Measurements from ENCODE around the gene SPDEF. TPM values are rescaled to one million over a fixed set of nuclear protein-coding genes. Genes with fewer than 3 reads are reported as not detected.

Gene SPDEF
- total RNA-seq, 1 donor from 2014 or later, result 0.65 TPM

DNA sequence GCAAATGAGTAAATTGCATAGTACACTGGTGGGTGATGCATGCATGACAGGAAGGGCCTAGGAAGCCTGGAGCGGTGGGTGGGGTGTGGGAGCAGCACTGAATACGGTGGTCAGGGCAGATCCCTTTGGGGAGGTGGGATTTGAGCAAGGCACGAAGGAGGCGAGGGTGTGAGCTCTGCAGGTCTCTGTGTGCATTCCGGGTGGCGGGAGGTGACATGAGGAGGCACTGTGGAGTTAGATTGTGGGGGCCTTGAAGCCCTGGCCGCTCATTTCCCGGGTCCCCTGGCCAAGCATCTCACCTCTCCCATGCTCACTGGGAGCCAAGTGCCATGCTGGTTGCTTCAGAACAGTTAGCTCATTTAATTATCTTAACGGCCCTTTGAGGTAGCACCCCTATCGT is 6.2 kb upstream of the SPDEF start:
- no peaks in the 10 kb centered on the region for H3K36me3 Mint-ChIP-seq (ENCODE audit: insufficient read depth)
- TF ChIP-seq, protein P1, sequence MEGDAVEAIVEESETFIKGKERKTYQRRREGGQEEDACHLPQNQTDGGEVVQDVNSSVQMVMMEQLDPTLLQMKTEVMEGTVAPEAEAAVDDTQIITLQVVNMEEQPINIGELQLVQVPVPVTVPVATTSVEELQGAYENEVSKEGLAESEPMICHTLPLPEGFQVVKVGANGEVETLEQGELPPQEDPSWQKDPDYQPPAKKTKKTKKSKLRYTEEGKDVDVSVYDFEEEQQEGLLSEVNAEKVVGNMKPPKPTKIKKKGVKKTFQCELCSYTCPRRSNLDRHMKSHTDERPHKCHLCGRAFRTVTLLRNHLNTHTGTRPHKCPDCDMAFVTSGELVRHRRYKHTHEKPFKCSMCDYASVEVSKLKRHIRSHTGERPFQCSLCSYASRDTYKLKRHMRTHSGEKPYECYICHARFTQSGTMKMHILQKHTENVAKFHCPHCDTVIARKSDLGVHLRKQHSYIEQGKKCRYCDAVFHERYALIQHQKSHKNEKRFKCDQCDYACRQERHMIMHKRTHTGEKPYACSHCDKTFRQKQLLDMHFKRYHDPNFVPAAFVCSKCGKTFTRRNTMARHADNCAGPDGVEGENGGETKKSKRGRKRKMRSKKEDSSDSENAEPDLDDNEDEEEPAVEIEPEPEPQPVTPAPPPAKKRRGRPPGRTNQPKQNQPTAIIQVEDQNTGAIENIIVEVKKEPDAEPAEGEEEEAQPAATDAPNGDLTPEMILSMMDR (IDR thresholded peaks at IDR 0.05; ENCODE audit: unreplicated experiment), result no peak
- H3K9me3 Mint-ChIP-seq (ENCODE audit: low read depth), result no peaks in the 10 kb centered on the region
- DNase-seq (ENCODE audit: low spot score, unreplicated experiment), result no peak
- no peak overlapping the region for H3K27ac Mint-ChIP-seq
- H3K4me1 Mint-ChIP-seq (ENCODE audit: low read depth), result peaks cover 26% of the 10 kb centered on the region
- peaks cover 42% of the 10 kb centered on the region for H3K27me3 Mint-ChIP-seq
- no peak overlapping the region for H3K4me3 Mint-ChIP-seq (ENCODE audit: low read depth)

DNA sequence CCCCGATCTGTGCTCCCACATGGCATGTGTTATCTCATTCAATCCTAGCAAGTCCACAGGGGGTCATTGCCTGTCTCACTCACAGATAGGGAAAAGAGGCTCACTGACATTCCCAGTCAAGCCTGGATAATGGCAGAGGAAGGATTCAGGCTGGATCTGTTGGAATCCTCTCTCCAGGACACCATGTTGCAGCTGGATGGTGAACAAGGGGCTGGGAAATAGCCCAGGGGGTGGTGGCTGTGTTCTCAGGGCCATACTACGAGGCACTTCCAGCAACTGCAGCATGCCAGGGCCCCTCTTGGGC is 5.0 kb upstream of the SPDEF start:
- H3K9me3 Mint-ChIP-seq (ENCODE audit: low read depth), result no peaks in the 10 kb centered on the region

DNA sequence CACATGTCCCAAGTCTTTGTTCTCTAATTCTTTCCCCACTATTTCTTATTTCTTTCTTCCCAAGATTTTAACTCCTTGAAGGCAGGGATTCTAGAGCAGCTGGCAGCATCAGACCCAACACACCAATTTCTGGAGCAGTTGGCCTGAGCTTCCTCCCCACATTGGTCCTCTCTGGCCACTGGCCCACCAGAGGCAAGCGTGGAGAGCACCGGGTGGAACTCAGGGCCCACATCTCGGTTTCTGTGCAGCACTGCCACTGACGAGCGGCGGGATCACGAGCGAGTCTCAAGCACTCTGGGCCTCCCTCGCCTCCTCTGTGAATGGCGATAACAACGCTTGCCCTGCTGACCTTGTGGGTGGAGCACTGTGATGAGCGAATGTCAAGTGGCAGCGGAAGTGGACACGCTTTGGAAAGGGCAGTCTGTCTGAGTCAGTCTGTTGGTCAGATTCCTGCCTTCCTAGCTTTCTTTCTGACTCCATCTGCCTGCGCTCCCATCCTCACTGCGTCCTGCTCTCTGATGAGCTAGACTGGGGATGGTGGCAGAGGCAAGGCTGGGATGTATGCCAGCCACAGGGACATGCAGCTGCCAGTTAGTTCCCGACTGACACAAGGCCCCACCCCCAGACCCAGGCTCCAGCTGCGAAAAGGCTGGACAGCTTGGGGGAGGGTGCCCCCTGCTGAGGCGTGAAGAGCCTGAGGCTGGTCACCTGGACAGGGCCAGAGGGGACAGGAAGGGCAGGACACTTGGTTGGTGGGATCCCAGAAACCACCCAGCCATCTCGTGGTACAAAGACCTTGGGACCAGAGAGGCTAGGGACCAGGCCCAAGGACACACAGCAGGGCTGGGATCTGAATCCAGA is 4.5 kb upstream of the SPDEF start:
- Mint-ChIP-seq H3K4me1 (ENCODE audit: low read depth) (peaks cover 28% of the 10 kb centered on the region), H3K27me3 (peaks cover 34% of the 10 kb centered on the region), H3K36me3 (ENCODE audit: insufficient read depth) (no peaks in the 10 kb centered on the region), H3K4me3 (ENCODE audit: low read depth) (peak overlapping the region; percentile 46), H3K27ac (peak overlapping the region; percentile 5), H3K9me3 (ENCODE audit: low read depth) (no peaks in the 10 kb centered on the region)
- TF ChIP-seq, protein P1 (IDR thresholded peaks at IDR 0.05; ENCODE audit: unreplicated experiment), result no peak
- no peak for DNase-seq (ENCODE audit: low spot score, unreplicated experiment)

More for the DNA sequence above, 5.0 kb upstream of the SPDEF start:
- TF ChIP-seq, protein P1 (IDR thresholded peaks at IDR 0.05; ENCODE audit: unreplicated experiment), result no peak
- Mint-ChIP-seq H3K4me1 (ENCODE audit: low read depth) (peaks cover 27% of the 10 kb centered on the region), H3K27me3 (peaks cover 38% of the 10 kb centered on the region), H3K4me3 (ENCODE audit: low read depth) (no peak overlapping the region), H3K27ac (no peak overlapping the region), H3K36me3 (ENCODE audit: insufficient read depth) (no peaks in the 10 kb centered on the region)
- no peak for DNase-seq (ENCODE audit: low spot score, unreplicated experiment)

DNA sequence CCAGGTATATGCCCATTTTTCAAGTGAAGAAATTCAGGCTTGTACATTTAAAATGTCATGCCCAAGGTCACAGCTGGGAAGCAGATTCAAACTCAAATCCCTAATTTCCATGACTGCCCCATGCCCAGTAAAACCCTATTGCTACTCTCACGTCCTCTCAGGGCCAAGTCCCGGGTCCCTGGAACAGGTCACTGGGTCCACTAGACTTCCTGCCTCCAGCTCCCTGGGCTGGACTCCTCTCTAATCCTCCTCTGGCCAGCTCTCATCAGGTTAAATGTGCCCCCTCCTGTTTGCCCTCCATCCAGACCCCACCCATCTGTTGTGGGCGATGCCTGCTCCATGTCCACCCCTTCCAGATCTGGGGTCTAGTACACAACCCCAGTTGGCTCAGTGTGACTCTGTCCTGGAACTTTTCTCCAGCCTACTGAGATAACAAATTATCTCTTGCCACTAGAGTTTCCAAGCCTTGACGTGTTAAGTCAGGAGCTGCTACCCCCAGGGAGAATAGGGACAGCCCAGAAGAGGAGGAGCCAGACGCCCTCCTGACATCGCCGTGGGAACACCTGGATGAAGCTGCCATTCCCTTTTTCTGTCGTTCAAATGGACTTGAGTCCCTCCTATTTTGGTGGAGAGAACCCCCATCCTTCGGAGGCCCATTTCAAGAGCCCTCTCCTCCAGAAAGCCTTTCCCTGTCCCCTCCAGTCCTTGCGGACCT is 3.7 kb upstream of the SPDEF start:
- Mint-ChIP-seq H3K27ac (no peak overlapping the region), H3K4me3 (ENCODE audit: low read depth) (peak overlapping the region; percentile 46)

DNA sequence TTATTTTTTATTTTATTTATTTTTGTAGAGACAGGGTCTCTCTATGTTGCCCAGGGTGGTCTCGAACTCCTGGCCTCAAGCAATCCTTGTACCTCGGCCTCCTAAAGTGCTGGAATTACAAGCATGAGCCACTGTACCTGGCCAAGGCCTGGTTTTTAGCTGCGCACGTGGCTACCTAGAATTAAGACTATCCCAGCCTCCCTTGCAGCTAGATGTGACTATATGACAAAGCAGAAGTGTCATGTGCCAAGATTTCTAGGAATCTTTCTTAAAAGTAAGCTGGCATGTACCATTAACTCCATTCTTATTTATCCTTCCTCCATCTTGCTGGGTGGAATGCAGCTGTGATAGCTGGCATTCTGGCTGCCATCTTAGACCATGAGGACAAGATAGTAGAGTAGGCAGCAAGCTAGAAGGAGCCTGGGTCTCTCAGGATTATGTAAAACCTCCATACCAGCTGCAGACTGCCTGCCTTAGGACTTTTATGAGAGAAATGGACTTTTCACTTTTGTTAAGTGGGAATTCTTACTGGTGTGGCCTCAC is 2.1 kb upstream of the SPDEF start:
- no peak for DNase-seq (ENCODE audit: low spot score, unreplicated experiment)
- Mint-ChIP-seq H3K4me1 (ENCODE audit: low read depth) (peaks cover 27% of the 10 kb centered on the region), H3K4me3 (ENCODE audit: low read depth) (no peak overlapping the region), H3K36me3 (ENCODE audit: insufficient read depth) (no peaks in the 10 kb centered on the region), H3K9me3 (ENCODE audit: low read depth) (no peaks in the 10 kb centered on the region), H3K27me3 (peaks cover 25% of the 10 kb centered on the region), H3K27ac (no peak overlapping the region)
- TF ChIP-seq, protein P1 (IDR thresholded peaks at IDR 0.05; ENCODE audit: unreplicated experiment), result no peak

More for the DNA sequence above, 3.7 kb upstream of the SPDEF start:
- DNase-seq (ENCODE audit: low spot score, unreplicated experiment), result no peak
- TF ChIP-seq, protein P1 (IDR thresholded peaks at IDR 0.05; ENCODE audit: unreplicated experiment), result no peak
- H3K9me3 Mint-ChIP-seq (ENCODE audit: low read depth), result no peaks in the 10 kb centered on the region
- peaks cover 28% of the 10 kb centered on the region for H3K4me1 Mint-ChIP-seq (ENCODE audit: low read depth)
- peaks cover 31% of the 10 kb centered on the region for H3K27me3 Mint-ChIP-seq
- no peaks in the 10 kb centered on the region for H3K36me3 Mint-ChIP-seq (ENCODE audit: insufficient read depth)
